HG02852 (cell line): Measurements from ENCODE around the gene PNPLA4.

ENCODE experiments used
- ATAC-seq: cut with Tn5 transposase; IDR thresholded peaks from one replicate; pipeline ENCODE4 v1.9.1; 2021; ENCODE audit warnings: mild to moderate bottlenecking, moderate library complexity; ENCODE audit not compliant: unreplicated experiment

PNPLA4 gene

GRCh38 chrX:7876957-7877356 is 50.3 kb downstream of the PNPLA4 start:
- no peak for ATAC-seq

GRCh38 chrX:7872042-7872441 is 55.2 kb downstream of the PNPLA4 start:
- no peak for ATAC-seq

GRCh38 chrX:7852166-7852565 is 75.0 kb downstream of the PNPLA4 start:
- ATAC-seq: no peak
